ENCODE data around the gene TAS2R14. TPM values are rescaled to one million over a fixed set of nuclear protein-coding genes. Genes with fewer than 3 reads are reported as not detected.

TAS2R14 gene
- total and polyA plus RNA-seq, 2 donors (not counting 1 experiment from before 2014, with no cell fraction given), result 2.0 to 2.6 TPM

GRCh38 chr12:10959804-10960203, 20.7 kb upstream of the TAS2R14 start:
- Histone ChIP-seq H3K27ac (ENCODE audit: insufficient read depth, low read length) (no peak overlapping the region), H3K4me2 (ENCODE audit: extremely low read depth, insufficient read depth, low read length) (no peak overlapping the region), H3K9ac (ENCODE audit: insufficient read depth, low read length) (no peak overlapping the region), H3K4me3 (replicated peaks in 1 of 4; ENCODE audit: control extremely low read depth in 1 of 4, insufficient read depth in 1 of 4, low read depth in 3 of 4, low read length in 4 of 4) (no peak overlapping the region), H3K9me3 (ENCODE audit: control insufficient read depth, insufficient read depth, low read depth, low read length) (no peaks in the 10 kb centered on the region), H3K27me3 (ENCODE audit: control insufficient read depth, insufficient read depth, low read length) (no peaks in the 10 kb centered on the region), H4K20me1 (ENCODE audit: control insufficient read depth, extremely low read depth, insufficient read depth, low read length) (no peaks in the 10 kb centered on the region), H2AFZ (ENCODE audit: low read length) (no peak overlapping the region), H3K79me2 (ENCODE audit: control insufficient read depth, insufficient read depth, low read length) (no peaks in the 10 kb centered on the region), H3K4me1 (ENCODE audit: control insufficient read depth, extremely low read depth, insufficient read depth, low read length) (no peaks in the 10 kb centered on the region), H3K36me3 (ENCODE audit: control insufficient read depth, insufficient read depth, low read length) (no peaks in the 10 kb centered on the region)
- TF ChIP-seq EZH2 (IDR thresholded peaks at IDR 0.05; ENCODE audit: low read length, missing control alignments), result no peak
- TF ChIP-seq CTCF (conservative IDR thresholded peaks at IDR 0.05 in 1 of 2, IDR thresholded peaks at IDR 0.05 in 1 of 2; ENCODE audit: low read depth in 1 of 2, low read length in 2 of 2), result peak in 1 of 2 donors; percentile 13
- peak in 1 of 2 donors; percentile 30 for DNase-seq (ENCODE audit: low read depth in 2 of 2)

GRCh38 chr12:10957741-10958140, 18.7 kb upstream of the TAS2R14 start:
- Histone ChIP-seq H3K4me3 (replicated peaks in 1 of 4; ENCODE audit: control extremely low read depth in 1 of 4, insufficient read depth in 1 of 4, low read depth in 3 of 4, low read length in 4 of 4) (no peak overlapping the region), H3K4me1 (ENCODE audit: control insufficient read depth, extremely low read depth, insufficient read depth, low read length) (no peaks in the 10 kb centered on the region), H3K9me3 (ENCODE audit: control insufficient read depth, insufficient read depth, low read depth, low read length) (no peaks in the 10 kb centered on the region), H3K36me3 (ENCODE audit: control insufficient read depth, insufficient read depth, low read length) (no peaks in the 10 kb centered on the region), H4K20me1 (ENCODE audit: control insufficient read depth, extremely low read depth, insufficient read depth, low read length) (no peaks in the 10 kb centered on the region), H3K79me2 (ENCODE audit: control insufficient read depth, insufficient read depth, low read length) (no peaks in the 10 kb centered on the region), H3K27me3 (ENCODE audit: control insufficient read depth, insufficient read depth, low read length) (no peaks in the 10 kb centered on the region), H3K4me2 (ENCODE audit: extremely low read depth, insufficient read depth, low read length) (no peak overlapping the region), H3K27ac (ENCODE audit: insufficient read depth, low read length) (no peak overlapping the region), H3K9ac (ENCODE audit: insufficient read depth, low read length) (no peak overlapping the region), H2AFZ (ENCODE audit: low read length) (no peak overlapping the region)
- TF ChIP-seq CTCF (conservative IDR thresholded peaks at IDR 0.05 in 1 of 2, IDR thresholded peaks at IDR 0.05 in 1 of 2; ENCODE audit: low read depth in 1 of 2, low read length in 2 of 2), result no peak
- no peak for TF ChIP-seq EZH2 (IDR thresholded peaks at IDR 0.05; ENCODE audit: low read length, missing control alignments)
- DNase-seq (ENCODE audit: low read depth in 2 of 2), result peak in 1 of 2 donors; percentile 74

GRCh38 chr12:10956085-10956484, 17.0 kb upstream of the TAS2R14 start:
- H4K20me1 ChIP-seq (ENCODE audit: control insufficient read depth, extremely low read depth, insufficient read depth, low read length), result no peaks in the 10 kb centered on the region
- no peaks in the 10 kb centered on the region for H3K79me2 ChIP-seq (ENCODE audit: control insufficient read depth, insufficient read depth, low read length)
- H3K4me3 ChIP-seq (replicated peaks in 1 of 4; ENCODE audit: control extremely low read depth in 1 of 4, insufficient read depth in 1 of 4, low read depth in 3 of 4, low read length in 4 of 4), result no peak overlapping the region
- no peak overlapping the region for H2AFZ ChIP-seq (ENCODE audit: low read length)
- no peak overlapping the region for H3K4me2 ChIP-seq (ENCODE audit: extremely low read depth, insufficient read depth, low read length)
- no peak overlapping the region for H3K27ac ChIP-seq (ENCODE audit: insufficient read depth, low read length)
- no peaks in the 10 kb centered on the region for H3K27me3 ChIP-seq (ENCODE audit: control insufficient read depth, insufficient read depth, low read length)
- no peaks in the 10 kb centered on the region for H3K36me3 ChIP-seq (ENCODE audit: control insufficient read depth, insufficient read depth, low read length)
- DNase-seq (ENCODE audit: low read depth in 2 of 2), result no peak
- H3K9ac ChIP-seq (ENCODE audit: insufficient read depth, low read length), result no peak overlapping the region
- TF ChIP-seq CTCF (conservative IDR thresholded peaks at IDR 0.05 in 1 of 2, IDR thresholded peaks at IDR 0.05 in 1 of 2; ENCODE audit: low read depth in 1 of 2, low read length in 2 of 2), result no peak
- no peak for TF ChIP-seq EZH2 (IDR thresholded peaks at IDR 0.05; ENCODE audit: low read length, missing control alignments)
- H3K4me1 ChIP-seq (ENCODE audit: control insufficient read depth, extremely low read depth, insufficient read depth, low read length), result no peaks in the 10 kb centered on the region
- no peaks in the 10 kb centered on the region for H3K9me3 ChIP-seq (ENCODE audit: control insufficient read depth, insufficient read depth, low read depth, low read length)
